HG02798 (cell line): Measurements from ENCODE around the gene AGPAT1.
"Not testable (repeated sequence)": the region's sequence is repeated elsewhere in the genome, so short reads cannot be mapped to it uniquely, and the experiment has no call there.

ENCODE experiments used
- ATAC-seq: cut with Tn5 transposase; IDR thresholded peaks from one replicate; pipeline ENCODE4 v1.9.1; 2021; ENCODE audit warnings: mild to moderate bottlenecking; ENCODE audit not compliant: unreplicated experiment, poor library complexity

The AGPAT1 gene

GRCh38 chr6:32175711-32176475 is at the start of gene AGPAT1:
TSS of gene AGPAT1 (minus strand) at chr6:32176084. CDS start at chr6:32171496, 4,588 bp downstream.
- peak; percentile 51 for ATAC-seq

GRCh38 chr6:32224696-32225095 is 48.8 kb upstream of the AGPAT1 start:
- peak; percentile 69 for ATAC-seq

- no peak for ATAC-seq
Measured at GRCh38 chr6:32223258-32224235, 47.7 kb upstream of the AGPAT1 start, which contains the start of gene NOTCH4. TSS of gene NOTCH4 (minus strand) at chr6:32224067. CDS start at chr6:32223928, 139 bp downstream.

DNA sequence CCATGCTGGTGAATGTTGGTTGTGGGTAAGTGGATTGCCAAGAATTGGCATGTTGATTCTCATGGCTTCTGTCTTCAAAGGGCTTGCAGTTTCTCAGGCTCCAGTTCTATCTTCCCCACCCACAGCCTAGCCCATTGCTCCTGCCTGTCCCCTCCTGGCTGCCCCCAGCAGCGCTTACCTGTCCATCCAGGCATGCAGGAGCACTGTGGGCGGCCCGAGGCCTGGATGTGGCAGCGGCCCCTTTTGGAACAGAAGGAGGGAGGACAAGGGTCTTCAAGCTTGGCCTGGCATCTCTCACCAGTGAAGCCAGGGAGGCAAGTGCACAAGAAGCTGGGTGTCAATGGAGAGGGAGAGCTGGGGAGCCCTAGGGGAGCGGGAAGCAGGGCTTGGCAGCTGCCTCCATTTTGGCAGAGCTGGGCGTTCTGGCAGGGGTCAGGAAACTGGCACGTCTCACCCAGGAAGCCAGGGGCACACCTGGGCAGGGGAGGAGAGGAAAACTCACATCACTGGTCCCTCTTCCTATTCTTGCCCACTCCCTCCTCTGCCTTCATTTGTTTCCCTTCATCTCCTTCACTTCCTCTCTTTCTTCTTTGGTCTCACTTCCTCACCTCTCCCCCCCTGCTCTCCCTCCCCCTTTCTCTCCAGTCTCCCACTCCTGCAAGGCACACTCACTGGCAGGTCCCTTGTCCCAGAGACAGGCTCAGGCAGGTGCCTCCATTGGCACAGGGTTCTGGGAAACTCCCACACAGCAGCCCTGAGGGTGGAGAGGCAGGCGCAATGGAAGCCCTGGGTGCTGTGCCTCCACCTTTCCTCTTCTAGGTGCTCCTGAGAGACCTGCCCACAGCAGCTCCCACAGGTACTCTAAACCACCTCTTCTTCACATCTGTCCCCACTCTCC is 46.7 kb upstream of the AGPAT1 start:
- no peak for ATAC-seq

DNA sequence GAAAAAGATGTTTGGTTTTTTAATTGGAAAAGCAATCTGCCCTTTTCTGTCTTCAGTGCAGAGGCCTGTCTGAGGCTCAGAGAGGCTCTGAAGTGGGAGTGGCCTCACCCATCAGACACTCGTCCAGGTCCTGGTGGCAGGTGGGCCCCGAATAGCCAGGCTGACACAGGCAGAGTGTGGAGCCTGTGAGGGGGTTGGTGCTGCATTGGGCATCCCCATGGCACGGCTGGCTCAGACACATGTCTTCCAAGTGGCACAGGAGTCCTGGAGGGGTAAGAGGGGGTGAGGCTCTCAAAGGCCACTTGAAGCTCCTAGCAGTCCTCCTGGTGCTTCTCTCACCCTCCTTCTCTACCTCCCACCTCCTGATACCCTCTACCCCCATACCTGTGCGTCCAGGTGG is 44.1 kb upstream of the AGPAT1 start:
- no peak for ATAC-seq

GRCh38 chr6:32218167-32218566 is 42.3 kb upstream of the AGPAT1 start:
- no peak for ATAC-seq

DNA sequence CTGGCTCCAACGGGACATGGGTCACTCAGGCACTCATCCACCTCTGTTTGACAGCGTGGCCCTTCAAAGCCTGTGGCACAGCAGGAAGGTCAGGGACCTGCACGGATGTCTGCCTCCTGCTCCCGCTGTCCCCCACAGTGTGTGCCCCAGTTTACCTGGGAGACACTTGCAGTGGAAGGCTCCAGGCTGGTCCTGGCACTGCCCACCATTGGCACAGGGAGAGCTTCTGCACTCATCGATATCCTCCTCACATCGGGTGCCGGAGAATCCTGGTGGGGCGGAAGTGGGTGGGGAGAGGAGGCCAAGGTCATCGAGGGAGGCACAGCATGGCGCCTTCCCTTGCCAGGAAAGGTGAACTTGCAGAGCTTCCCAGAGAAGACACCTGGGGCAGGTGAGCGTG is 41.1 kb upstream of the AGPAT1 start:
- no peak for ATAC-seq

GRCh38 chr6:32216285-32216684 is 40.4 kb upstream of the AGPAT1 start:
- ATAC-seq, result no peak

DNA sequence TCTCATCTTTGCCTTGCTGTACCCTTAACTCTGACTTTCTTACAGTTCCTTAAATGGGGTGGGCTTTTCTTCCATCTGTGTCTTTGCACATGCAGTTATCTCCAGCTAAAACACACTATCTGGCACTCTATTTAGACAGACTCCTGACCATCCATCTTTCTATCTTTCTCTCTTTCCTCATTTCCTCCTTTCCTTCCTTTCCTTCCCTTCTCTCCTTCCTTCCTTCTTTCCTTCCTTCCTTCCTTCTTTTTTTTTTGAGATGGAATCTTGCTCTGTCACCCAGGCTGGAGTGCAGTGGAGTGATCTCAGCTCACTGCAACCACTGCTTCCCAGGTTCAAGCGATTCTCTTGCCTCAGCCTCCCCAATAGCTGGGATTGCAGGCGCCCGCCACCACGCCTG is 39.7 kb upstream of the AGPAT1 start:
- no peak for ATAC-seq

DNA sequence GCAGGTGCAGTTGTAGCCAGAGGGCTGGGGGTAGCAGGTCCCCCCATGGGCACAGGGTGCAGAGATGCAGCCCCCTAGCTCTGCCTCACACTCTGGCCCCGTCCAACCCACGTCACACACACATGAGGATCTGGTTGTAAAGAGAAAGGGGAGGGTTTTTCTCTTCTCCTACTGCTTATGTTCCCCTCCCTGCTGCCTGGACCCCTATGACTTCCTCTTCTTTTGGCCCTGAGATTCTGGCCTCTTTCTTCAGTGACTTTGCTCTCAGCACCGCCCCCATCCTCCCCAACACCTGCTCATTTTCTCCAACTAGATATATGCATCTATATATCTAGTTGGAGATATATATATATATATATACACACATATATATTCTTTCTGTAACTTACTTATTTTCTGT is 38.2 kb upstream of the AGPAT1 start:
- no peak for ATAC-seq

DNA sequence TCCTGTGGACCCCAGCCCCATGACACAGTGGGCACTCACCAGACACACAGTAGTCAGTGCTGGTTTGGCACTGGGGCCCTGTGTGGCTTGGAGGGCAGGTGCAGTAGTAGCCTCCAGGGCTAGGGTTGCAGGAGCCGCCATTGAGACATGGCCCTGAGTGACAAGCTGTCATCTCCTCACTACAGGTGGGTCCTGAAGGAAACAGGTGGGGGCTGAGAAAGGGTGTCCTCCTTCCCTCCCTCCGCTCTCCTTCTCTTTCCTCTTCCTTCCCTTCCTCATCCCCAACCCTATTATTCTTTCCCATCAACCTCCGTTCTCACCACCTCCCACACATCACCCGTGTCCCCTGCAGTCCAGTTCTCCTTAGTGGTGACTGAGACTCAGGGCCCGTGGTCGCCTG is 37.8 kb upstream of the AGPAT1 start:
- ATAC-seq, result no peak

DNA sequence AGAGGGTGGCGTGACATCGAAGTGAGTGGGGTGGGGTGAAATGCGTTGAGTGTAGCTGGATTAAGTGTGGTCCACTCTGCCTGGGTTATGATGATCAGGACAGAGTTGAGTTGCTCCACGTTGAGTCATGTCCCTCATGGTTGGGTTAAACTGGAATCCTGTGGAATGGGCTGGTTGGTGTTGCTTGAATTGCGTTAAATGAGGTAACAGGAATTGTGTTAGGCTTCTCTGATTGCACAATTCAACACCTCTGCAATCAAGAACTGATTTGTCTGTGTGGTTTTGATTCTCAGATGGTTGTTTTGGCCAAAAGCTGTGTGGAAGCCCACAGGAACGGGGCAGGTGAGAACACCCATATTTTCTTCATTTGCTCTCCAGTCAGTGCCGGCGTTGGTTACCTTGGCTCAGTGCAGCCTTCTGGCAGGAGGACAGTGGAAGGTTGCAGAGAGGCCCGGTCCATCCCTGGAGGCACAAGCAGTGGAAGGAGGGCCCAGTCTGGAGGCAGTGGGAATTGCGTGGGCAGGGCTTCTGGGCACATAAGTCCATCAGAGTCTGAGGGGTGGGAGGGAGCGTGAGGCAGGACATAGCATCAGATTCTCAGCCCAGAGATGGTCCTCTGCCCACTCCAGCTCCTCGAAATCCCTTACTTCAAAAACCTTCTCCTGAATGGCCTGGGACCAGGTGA is 36.3 kb upstream of the AGPAT1 start:
- ATAC-seq, result no peak

GRCh38 chr6:32211432-32211831 is 35.5 kb upstream of the AGPAT1 start:
- ATAC-seq, result not testable (repeated sequence)

GRCh38 chr6:32210191-32210601 is 34.3 kb upstream of the AGPAT1 start:
- ATAC-seq, result no peak

GRCh38 chr6:32208996-32209395 is 33.1 kb upstream of the AGPAT1 start:
- ATAC-seq, result no peak

DNA sequence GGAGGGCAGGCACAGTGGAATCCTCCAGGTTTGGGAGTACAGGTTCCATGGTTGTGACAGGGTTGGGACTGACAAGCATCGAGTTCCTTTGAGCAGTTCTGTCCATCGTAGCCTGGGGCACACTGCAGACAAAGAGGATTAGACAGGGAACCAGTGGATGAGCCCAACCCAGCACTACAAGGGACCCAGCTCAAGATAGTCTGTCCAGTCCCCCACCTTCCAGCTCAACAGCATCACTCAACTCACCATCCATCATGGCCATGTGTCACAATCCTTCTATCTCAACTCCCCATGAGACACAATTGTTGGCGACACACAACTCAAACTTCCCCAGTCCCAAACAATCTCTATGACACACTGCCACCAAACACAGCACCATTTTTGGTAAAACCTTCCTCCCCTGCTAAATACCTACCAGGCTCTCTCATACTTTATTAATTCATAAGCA is 28.4 kb upstream of the AGPAT1 start:
- no peak for ATAC-seq

DNA sequence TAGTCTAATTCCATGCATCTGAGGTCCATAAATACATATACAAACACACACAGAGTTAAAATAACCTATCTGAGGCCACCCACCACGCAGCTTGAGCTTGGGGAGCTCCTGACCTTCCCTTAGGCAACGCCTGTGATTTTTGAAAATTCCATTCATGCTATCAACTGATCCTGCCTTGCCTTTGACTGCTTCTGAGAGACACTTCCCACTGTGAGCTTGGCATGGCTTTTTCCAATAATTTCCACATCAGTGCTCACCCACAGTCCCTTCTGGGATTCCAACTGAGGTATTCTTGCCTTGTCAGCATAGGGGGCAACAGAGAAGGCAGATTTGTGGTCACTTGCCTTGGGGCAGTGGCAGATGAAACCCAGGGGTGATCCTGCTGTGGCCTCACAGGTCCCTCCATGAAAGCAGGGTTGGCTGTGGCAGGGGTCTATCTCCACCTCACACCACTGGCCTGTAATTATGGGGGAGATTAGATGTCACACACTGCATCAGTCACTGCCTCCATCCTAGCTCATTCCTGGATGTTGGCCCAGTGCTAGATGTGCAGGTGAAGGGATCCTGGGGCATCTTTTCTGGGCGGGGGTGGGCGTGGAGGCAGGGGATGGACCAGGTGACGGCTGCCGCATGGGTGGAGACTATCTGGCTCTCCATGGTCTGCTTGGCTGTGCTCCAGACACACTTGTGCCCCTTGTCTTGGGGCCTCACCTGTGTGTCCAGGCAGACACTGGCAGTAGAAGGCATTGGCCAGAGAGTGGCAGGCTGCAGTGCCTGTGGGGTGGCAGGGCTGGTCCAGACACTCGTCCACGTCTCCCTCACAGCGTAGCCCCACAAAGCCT is 27.8 kb upstream of the AGPAT1 start:
- no peak for ATAC-seq

DNA sequence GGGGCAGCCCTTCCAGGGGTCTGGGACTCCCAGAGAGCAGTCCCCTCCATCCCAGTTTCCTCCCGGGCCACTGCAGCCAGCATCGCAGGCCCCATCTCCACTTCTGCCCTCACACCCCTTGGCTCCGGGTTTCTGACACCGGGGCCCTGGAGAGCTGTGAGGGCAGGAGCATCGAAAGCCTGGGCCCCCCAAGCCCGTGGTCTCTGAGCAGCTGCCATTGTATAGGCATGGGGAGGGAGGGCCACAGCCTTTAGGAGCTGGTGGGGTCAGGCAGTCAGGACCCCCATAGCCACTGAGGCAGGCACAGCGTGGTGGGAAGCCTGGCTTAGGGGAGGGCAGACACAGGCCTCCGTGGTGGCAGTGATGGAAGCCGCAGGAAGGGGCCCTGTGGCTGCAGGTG is 26.3 kb upstream of the AGPAT1 start:
- ATAC-seq, result no peak
